Hematopoietic multipotent progenitor cell treated with erythropoietin and hydrocortisone succinate and interleukin-3 and kit ligand, for 8 days (in vitro differentiated cells): ENCODE results near the gene MGAT3.

Source experiments
- DNase-seq: peaks from one replicate; pipeline ENCODE4 v3.0.0-alpha.2; 2015

The MGAT3 gene

GRCh38 chr22:39429916-39430575 is 26.8 kb upstream of the MGAT3 start:
- no peak for DNase-seq

GRCh38 chr22:39430576-39431150 is 26.1 kb upstream of the MGAT3 start:
- DNase-seq = no peak

GRCh38 chr22:39431216-39431801 is 25.5 kb upstream of the MGAT3 start:
- DNase-seq = no peak

GRCh38 chr22:39431821-39432251 is 25.0 kb upstream of the MGAT3 start:
- no peak for DNase-seq

GRCh38 chr22:39432361-39432811 is 24.4 kb upstream of the MGAT3 start:
- DNase-seq = no peak

- no peak for DNase-seq
These were observed 23.2 kb upstream of the MGAT3 start for GRCh38 chr22:39433476-39434242.

GRCh38 chr22:39434243-39434653 is 22.6 kb upstream of the MGAT3 start:
- DNase-seq = no peak

GRCh38 chr22:39434721-39435120 is 22.1 kb upstream of the MGAT3 start:
- no peak for DNase-seq

GRCh38 chr22:39435616-39436015 is 21.2 kb upstream of the MGAT3 start:
- DNase-seq = no peak

GRCh38 chr22:39437791-39438704 is 18.8 kb upstream of the MGAT3 start:
- DNase-seq = no peak

GRCh38 chr22:39439170-39439569 is 17.6 kb upstream of the MGAT3 start:
- peak; percentile 49 for DNase-seq

GRCh38 chr22:39443398-39443797 is 13.4 kb upstream of the MGAT3 start:
- DNase-seq = no peak

- no peak for DNase-seq
These were observed 12.5 kb upstream of the MGAT3 start for GRCh38 chr22:39444247-39444800.

GRCh38 chr22:39444937-39445465 is 11.8 kb upstream of the MGAT3 start:
- DNase-seq = no peak

- DNase-seq = no peak
These were observed 11.1 kb upstream of the MGAT3 start for GRCh38 chr22:39445678-39446077.

GRCh38 chr22:39446239-39446721 is 10.5 kb upstream of the MGAT3 start:
- peak; percentile 62 for DNase-seq

GRCh38 chr22:39448205-39449054 is 8.4 kb upstream of the MGAT3 start:
- DNase-seq = no peak

- no peak for DNase-seq
These were observed 7.1 kb upstream of the MGAT3 start for GRCh38 chr22:39449708-39450107.

GRCh38 chr22:39450258-39450955 is 6.4 kb upstream of the MGAT3 start:
- no peak for DNase-seq

- DNase-seq = peak; percentile 97
These were observed 4.1 kb upstream of the MGAT3 start for GRCh38 chr22:39452740-39453040.
